ENCODE measurements around the gene MXI1. TPM values are rescaled to one million over a fixed set of nuclear protein-coding genes. Genes with fewer than 3 reads are reported as not detected.

The MXI1 gene
- polyA plus RNA-seq, 5 donors = 44.6 to 79.9 (median 52.4) TPM

Other genes starting within 250 kb of the MXI1 start
- 100 to 1,000 TPM; 202 to 398 (median 349) TPM for gene ADD3, start 199.6 kb upstream of the MXI1 start, polyA plus RNA-seq (ENCODE audit: insufficient read depth in 1 of 5, insufficient read length in 5 of 5, low replicate concordance in 1 of 5)
- gene SMNDC1, start 97.3 kb downstream of the MXI1 start, polyA plus RNA-seq (ENCODE audit: insufficient read depth in 1 of 5, insufficient read length in 5 of 5, low replicate concordance in 1 of 5) = 10 to 100 TPM; 39.6 to 51.2 (median 48.4) TPM